DOHH2 (cell line): ENCODE data around the gene CALML6.

Experiments used
- CTCF ChIP-seq: fragments of 200-600 bp; sonication (generic); IDR thresholded peaks from one replicate; pipeline ENCODE4 v1.5.1; 2014; ENCODE audit warnings: antibody characterized with exemption, mild to moderate bottlenecking, low read depth, low read length; ENCODE audit not compliant: poor library complexity, severe bottlenecking
- EZH2phosphoT487 ChIP-seq: fragments of 200-600 bp; sonication (generic); IDR thresholded peaks from 2 replicates; pipeline ENCODE4 v1.6.1; 2017; ENCODE audit warnings: borderline replicate concordance, mild to moderate bottlenecking, antibody characterized with exemption, low read length, moderate library complexity, mixed read lengths

- TF ChIP-seq CTCF (no peak), EZH2phosphoT487 (no peak)
These were observed 47.7 kb downstream of the CALML6 start for GRCh38 chr1:1962752-1963151.
